NCI-H1417 (cell line): ENCODE measurements around the gene ECHS1.
"Not testable (repeated sequence)": the region's sequence is repeated elsewhere in the genome, so short reads cannot be mapped to it uniquely, and the experiment has no call there.

Experiments used
- DNase-seq, 3 experiments: peaks; one replicate each; lab custom pipeline; 2025; lab: John Stamatoyannopoulos, UW

The ECHS1 gene

DNA sequence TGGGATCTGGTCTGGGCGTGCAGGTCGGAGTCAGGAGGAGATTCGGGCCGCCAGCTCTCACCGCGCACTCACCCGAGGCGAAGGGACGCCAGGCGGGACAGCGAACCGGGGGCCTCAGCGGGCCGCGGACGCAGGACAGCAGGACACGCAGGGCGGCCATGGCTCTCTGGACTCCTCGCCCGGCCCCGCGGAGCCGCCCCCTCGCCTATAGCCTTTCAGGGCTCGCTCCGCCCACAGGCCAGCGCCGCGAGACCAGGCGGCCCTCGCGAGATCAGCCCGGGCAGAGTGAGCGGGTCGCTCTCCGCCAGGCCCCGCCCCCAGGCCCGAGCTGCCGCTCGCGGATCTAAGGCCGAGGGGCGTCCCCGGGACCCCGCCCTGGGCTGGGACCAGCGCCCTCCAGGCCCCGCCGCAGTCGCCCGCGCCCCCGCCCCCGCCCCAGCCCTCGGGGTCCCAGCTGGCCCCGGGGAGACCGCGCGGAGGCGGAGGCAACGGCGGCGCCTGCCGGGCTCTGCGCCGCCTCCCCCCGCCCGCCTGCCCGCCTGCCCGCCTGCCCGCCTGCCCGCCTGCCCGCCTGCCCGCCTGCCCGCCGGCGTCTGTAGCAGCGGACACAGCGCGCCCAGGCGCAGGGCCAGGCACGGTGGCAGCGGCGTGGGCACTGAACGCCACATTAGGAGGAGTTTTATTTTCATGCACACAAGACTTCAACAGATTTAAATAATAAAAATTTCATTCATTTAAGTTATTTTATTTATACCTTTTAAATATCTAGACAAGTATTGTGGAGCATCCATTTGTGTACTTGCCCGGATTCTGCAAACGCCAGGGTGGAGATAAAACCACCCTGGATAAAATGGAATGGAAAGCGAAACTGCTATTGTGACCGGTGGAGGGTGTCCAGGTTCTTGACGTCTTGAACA is at the start of gene ECHS1:
TSS of gene ECHS1 (minus strand) at position 181 of the 917 bp plus-strand sequence. CDS start at position 160, 21 bp downstream.
- peak; percentile 83 to 90 (median 87) for DNase-seq

- no peak for DNase-seq
Measured at GRCh38 chr10:133422223-133422806, 49.2 kb upstream of the ECHS1 start.

DNA sequence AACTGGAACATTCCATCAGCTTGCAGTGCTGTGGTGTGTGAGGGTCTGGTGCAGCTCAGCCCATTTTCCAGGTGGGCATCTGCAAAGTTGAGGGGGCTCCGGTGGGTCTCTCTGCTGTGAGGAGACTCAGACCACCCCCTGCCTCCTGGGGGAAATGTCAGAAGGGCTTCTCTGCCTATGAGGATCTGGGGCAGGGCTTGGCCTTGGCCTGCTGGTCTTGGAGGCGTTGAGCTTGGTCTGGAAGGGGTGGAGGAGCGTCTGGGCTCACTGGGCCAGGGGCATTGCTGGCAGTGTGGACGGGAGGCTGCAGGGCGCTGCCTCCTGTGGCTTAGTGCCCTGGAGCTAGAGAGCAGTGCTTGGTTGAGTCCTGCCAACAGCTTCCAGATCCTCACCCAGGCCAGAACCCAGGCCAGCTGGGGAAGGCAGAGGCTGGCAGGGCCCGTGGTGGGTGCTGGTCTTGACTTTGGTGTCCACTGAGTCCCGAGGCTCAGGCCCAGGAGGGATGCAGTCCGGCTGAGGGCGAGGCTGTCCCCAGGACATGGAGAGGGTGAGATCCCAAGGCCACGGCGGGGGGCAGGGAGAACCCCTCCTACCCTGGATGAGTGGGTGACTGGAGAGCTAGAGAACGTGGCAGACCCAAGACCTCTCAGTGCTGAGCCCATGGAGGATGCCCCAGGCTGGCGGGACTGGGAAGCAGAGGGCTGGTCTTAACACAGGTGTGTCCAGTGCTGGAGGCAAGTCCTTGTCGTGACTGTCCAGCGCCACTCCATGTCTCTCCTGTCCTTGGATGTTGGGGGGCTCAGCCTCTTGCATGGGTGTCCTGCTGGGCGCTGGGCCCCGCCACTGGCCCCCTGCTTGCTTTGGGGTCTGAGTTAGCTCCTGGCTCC is 48.4 kb upstream of the ECHS1 start:
- no peak for DNase-seq

GRCh38 chr10:133420579-133420978 is 47.4 kb upstream of the ECHS1 start:
- DNase-seq = no peak

GRCh38 chr10:133420028-133420427 is 46.9 kb upstream of the ECHS1 start:
- no peak for DNase-seq

- no peak for DNase-seq
Measured at GRCh38 chr10:133419211-133419950, 46.2 kb upstream of the ECHS1 start.

DNA sequence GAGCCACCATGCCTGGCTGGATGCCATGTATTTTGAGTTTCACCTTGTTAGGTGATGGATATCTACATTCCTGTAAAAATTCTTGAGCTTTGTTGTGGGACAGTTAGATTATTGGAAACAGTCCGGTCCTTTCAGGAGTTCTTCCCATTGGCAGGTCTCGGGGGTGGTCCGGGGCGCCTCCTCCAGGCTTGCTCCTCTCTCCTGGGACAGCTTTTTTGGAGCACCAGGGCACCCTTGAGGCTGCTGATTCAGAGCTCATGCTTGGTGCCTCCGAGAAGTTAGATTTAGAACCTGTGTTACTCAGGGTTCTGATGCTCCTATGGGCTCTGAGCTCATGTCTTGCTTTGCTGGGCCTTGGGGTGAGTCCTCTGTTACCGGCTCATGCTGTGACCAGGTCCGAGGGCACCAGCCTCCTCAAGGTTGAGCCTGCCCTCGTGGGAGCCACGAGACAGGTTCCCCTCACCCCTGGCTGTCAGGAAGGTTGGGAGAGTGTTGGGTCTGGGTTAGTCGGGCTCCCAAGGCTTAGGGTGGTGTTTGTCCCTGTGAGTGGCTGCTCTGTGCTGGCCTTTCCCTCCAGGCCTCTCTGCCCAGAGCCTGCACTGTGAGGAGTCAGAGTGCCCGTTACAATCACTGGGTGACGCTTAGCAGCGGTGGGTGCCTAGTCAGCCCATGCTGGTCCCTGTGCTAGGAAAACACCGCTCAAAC is 45.3 kb upstream of the ECHS1 start:
- DNase-seq = no peak

DNA sequence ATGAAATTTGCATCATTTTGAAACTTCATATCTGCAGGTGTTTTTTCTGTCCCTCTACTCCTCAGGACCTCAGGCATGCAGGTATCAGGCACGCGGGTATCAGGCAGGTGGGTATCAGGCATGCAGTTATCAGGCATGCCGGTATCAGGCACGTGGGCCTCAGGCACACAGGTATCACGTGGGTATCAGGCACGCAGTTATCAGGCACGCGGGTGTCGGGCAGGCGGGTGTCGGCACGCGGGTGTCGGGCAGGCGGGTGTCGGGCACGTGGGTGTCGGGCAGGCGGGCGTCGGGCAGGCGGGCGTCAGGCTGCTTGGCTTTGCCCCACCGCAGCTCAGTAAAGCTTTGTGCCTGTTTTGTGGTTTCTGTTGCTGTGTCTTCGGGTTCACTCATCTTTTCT is 42.6 kb upstream of the ECHS1 start:
- DNase-seq = no peak

- DNase-seq = not testable (repeated sequence)
Measured at GRCh38 chr10:133414401-133414800, 41.2 kb upstream of the ECHS1 start.

DNA sequence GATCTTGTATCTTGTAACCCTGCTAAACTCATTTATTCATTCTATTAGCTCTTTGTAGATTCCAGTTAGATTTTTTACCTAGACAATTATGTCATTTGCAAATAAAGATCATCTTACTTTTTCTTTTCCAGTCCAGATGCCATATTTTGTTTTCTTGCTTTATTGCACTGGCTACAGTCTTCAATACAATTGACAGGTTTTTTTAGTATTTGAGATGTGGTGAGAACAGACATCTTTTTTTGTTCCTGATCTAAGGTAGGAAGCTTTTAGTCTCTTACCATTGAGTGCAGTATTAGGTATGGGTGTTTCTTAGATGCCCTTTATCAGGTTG is 39.2 kb upstream of the ECHS1 start:
- no peak for DNase-seq

- no peak for DNase-seq
Measured at GRCh38 chr10:133411523-133412380, 38.6 kb upstream of the ECHS1 start.

- no peak for DNase-seq
Measured at GRCh38 chr10:133405844-133406527, 32.8 kb upstream of the ECHS1 start.

GRCh38 chr10:133405272-133405671 is 32.1 kb upstream of the ECHS1 start:
- no peak for DNase-seq

DNA sequence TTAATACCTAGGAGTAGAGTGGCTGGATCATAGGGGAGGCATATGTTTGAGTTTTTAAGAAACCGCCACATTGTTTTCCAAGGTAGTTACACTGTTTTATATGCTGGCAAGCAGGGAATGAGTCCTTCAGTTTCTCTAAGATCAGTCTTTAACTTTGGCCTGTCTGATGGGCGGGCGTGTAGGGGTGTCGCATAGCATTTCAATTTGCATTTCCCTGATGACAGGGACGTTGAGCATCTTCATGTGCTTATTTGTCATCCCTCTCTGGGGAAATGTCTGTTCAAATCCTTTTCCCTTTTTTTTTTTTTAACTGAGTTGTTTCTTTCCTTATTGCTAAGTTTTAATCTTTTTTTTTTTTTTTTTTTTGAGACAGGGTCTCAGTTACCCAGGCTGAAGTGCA is 30.6 kb upstream of the ECHS1 start:
- no peak for DNase-seq

GRCh38 chr10:133403359-133403758 is 30.2 kb upstream of the ECHS1 start:
- DNase-seq = no peak

- DNase-seq = no peak
Measured at GRCh38 chr10:133401981-133402725, 29.0 kb upstream of the ECHS1 start.

GRCh38 chr10:133401500-133401899 is 28.3 kb upstream of the ECHS1 start:
- no peak for DNase-seq

GRCh38 chr10:133400624-133401424 is 27.7 kb upstream of the ECHS1 start:
- no peak for DNase-seq
